ENCODE measurements around the gene VTA1. TPM values are rescaled to one million over a fixed set of nuclear protein-coding genes. Genes with fewer than 3 reads are reported as not detected.
A peak's percentile ranks its signal among the peaks of the same experiment; 100 is the strongest.

The VTA1 gene
- total and polyA plus RNA-seq, 2 of the 13 experiments (the other 11 are each of a cell fraction or from before 2014, with no cell fraction given), result 70.7 to 89.1 TPM

DNA sequence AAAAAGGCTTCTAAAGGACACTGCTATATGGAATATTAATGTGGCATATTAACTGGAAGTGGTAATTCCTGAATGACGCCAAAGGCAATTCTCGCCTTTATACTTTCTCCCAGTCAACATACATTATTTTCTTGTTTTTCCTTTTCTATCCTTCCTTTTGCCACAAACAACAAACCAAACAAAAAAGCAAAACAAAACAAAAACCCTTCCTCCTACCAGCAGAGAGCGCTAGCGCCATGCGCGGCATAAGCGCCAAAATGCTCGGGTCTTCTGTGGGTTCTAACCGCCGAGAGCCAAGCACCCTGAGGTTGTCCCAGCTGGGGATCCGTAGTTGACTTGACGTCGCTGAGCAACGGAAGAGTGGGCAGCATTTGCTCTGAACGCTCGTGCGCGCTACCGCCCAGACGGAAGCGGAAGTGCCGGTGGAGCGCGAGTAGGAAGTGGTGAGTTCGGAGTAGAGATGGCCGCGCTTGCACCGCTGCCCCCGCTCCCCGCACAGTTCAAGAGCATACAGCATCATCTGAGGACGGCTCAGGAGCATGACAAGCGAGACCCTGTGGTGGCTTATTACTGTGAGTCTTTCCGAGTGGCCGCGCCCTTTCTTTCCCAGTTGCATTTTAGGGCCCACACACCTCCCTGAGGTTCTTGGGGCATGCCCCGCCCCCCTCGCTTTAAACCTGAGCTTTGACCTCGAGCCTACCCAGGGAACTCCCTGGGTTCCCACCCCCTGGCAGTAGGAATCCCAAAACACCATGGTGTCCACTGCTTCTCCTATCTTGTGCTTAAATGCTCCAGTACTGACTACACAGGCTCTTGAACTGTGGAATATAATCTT is at the start of gene VTA1, which contains the start of gene NMBR (continued):
- TF ChIP-seq, protein P1, sequence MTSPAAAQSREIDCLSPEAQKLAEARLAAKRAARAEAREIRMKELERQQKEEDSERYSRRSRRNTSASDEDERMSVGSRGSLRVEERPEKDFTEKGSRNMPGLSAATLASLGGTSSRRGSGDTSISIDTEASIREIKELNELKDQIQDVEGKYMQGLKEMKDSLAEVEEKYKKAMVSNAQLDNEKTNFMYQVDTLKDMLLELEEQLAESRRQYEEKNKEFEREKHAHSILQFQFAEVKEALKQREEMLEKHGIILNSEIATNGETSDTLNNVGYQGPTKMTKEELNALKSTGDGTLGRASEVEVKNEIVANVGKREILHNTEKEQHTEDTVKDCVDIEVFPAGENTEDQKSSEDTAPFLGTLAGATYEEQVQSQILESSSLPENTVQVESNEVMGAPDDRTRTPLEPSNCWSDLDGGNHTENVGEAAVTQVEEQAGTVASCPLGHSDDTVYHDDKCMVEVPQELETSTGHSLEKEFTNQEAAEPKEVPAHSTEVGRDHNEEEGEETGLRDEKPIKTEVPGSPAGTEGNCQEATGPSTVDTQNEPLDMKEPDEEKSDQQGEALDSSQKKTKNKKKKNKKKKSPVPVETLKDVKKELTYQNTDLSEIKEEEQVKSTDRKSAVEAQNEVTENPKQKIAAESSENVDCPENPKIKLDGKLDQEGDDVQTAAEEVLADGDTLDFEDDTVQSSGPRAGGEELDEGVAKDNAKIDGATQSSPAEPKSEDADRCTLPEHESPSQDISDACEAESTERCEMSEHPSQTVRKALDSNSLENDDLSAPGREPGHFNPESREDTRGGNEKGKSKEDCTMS (CRISPR knock-in tag; conservative IDR thresholded peaks at IDR 0.05), result no peak
- TF ChIP-seq KDM4B (CRISPR knock-in tag; IDR thresholded peaks at IDR 0.05), result peak; percentile 98
- TF ChIP-seq ZNF652 (CRISPR knock-in tag; IDR thresholded peaks at IDR 0.05; ENCODE audit: borderline replicate concordance, low read depth), result peak; percentile 81
- TF ChIP-seq, protein P2, sequence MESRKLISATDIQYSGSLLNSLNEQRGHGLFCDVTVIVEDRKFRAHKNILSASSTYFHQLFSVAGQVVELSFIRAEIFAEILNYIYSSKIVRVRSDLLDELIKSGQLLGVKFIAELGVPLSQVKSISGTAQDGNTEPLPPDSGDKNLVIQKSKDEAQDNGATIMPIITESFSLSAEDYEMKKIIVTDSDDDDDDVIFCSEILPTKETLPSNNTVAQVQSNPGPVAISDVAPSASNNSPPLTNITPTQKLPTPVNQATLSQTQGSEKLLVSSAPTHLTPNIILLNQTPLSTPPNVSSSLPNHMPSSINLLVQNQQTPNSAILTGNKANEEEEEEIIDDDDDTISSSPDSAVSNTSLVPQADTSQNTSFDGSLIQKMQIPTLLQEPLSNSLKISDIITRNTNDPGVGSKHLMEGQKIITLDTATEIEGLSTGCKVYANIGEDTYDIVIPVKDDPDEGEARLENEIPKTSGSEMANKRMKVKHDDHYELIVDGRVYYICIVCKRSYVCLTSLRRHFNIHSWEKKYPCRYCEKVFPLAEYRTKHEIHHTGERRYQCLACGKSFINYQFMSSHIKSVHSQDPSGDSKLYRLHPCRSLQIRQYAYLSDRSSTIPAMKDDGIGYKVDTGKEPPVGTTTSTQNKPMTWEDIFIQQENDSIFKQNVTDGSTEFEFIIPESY (CRISPR knock-in tag; IDR thresholded peaks at IDR 0.05), result peak; percentile 85
- TF ChIP-seq, protein P3, sequence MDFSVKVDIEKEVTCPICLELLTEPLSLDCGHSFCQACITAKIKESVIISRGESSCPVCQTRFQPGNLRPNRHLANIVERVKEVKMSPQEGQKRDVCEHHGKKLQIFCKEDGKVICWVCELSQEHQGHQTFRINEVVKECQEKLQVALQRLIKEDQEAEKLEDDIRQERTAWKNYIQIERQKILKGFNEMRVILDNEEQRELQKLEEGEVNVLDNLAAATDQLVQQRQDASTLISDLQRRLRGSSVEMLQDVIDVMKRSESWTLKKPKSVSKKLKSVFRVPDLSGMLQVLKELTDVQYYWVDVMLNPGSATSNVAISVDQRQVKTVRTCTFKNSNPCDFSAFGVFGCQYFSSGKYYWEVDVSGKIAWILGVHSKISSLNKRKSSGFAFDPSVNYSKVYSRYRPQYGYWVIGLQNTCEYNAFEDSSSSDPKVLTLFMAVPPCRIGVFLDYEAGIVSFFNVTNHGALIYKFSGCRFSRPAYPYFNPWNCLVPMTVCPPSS (IDR thresholded peaks at IDR 0.05), result no peak
- peak; percentile 99 for TF ChIP-seq GATAD1 (CRISPR knock-in tag; IDR thresholded peaks at IDR 0.05)
- TF ChIP-seq ELF3 (CRISPR knock-in tag; IDR thresholded peaks at IDR 0.05), result peak; percentile 99
- peak; percentile 76; the same call in 1 of the 2 replicates for TF ChIP-seq ZNF430 (CRISPR knock-in tag; IDR thresholded peaks at IDR 0.05)
- TF ChIP-seq MEF2D (CRISPR knock-in tag; IDR thresholded peaks at IDR 0.05), result peak; percentile 88; the same call in 1 of the 2 replicates
- TF ChIP-seq, protein P4, sequence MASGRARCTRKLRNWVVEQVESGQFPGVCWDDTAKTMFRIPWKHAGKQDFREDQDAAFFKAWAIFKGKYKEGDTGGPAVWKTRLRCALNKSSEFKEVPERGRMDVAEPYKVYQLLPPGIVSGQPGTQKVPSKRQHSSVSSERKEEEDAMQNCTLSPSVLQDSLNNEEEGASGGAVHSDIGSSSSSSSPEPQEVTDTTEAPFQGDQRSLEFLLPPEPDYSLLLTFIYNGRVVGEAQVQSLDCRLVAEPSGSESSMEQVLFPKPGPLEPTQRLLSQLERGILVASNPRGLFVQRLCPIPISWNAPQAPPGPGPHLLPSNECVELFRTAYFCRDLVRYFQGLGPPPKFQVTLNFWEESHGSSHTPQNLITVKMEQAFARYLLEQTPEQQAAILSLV (CRISPR knock-in tag; IDR thresholded peaks at IDR 0.05; ENCODE audit: borderline replicate concordance), result peak; percentile 89; the same call in 1 of the 2 replicates
- TF ChIP-seq YEATS2 (CRISPR knock-in tag; IDR thresholded peaks at IDR 0.05; ENCODE audit: borderline replicate concordance), result peak; percentile 98
- TF ChIP-seq, protein P5, sequence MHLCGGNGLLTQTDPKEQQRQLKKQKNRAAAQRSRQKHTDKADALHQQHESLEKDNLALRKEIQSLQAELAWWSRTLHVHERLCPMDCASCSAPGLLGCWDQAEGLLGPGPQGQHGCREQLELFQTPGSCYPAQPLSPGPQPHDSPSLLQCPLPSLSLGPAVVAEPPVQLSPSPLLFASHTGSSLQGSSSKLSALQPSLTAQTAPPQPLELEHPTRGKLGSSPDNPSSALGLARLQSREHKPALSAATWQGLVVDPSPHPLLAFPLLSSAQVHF (CRISPR knock-in tag; IDR thresholded peaks at IDR 0.05), result no peak
- peak; percentile 93 for TF ChIP-seq ZNF766 (CRISPR knock-in tag; IDR thresholded peaks at IDR 0.05; ENCODE audit: borderline replicate concordance)
- TF ChIP-seq, protein P6, sequence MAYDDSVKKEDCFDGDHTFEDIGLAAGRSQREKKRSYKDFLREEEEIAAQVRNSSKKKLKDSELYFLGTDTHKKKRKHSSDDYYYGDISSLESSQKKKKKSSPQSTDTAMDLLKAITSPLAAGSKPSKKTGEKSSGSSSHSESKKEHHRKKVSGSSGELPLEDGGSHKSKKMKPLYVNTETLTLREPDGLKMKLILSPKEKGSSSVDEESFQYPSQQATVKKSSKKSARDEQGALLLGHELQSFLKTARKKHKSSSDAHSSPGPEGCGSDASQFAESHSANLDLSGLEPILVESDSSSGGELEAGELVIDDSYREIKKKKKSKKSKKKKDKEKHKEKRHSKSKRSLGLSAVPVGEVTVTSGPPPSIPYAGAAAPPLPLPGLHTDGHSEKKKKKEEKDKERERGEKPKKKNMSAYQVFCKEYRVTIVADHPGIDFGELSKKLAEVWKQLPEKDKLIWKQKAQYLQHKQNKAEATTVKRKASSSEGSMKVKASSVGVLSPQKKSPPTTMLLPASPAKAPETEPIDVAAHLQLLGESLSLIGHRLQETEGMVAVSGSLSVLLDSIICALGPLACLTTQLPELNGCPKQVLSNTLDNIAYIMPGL (CRISPR knock-in tag; IDR thresholded peaks at IDR 0.05; ENCODE audit: borderline replicate concordance in 1 of 2, low read depth in 1 of 2), result peak; percentile 99 to 100
- TF ChIP-seq RARA (CRISPR knock-in tag; IDR thresholded peaks at IDR 0.05), result no peak; the same call in none of the 2 replicates
- peak; percentile 73 for TF ChIP-seq ZNF292 (CRISPR knock-in tag; IDR thresholded peaks at IDR 0.05; ENCODE audit: borderline replicate concordance, low read depth)
- TF ChIP-seq TCF7L2 (IDR thresholded peaks at IDR 0.05; ENCODE audit: low read depth, low read length), result no peak
- TF ChIP-seq ZNF251 (CRISPR knock-in tag; IDR thresholded peaks at IDR 0.05), result no peak
- TF ChIP-seq ARHGAP35 (CRISPR knock-in tag; IDR thresholded peaks at IDR 0.05; ENCODE audit: borderline replicate concordance), result peak; percentile 90

Measured in HepG2 (cell line).